Activated naive CD8-positive, alpha-beta T cell (primary cell): ENCODE measurements around the gene U2SURP.
"Not testable (repeated sequence)": the region's sequence is repeated elsewhere in the genome, so short reads cannot be mapped to it uniquely, and the experiment has no call there.

Experiments
- H3K27ac Mint-ChIP-seq: one replicate; pipeline ENCODE4 v1.8.0; 2021; ENCODE audit warnings: mixed read lengths
- H3K27me3 Mint-ChIP-seq: one replicate; pipeline ENCODE4 v1.8.0; 2021; ENCODE audit warnings: mixed read lengths
- H3K36me3 Mint-ChIP-seq: one replicate; pipeline ENCODE4 v1.8.0; 2021; ENCODE audit warnings: mixed read lengths
- H3K4me1 Mint-ChIP-seq: one replicate; pipeline ENCODE4 v1.8.0; 2021; ENCODE audit warnings: low read depth, mixed read lengths
- H3K4me3 Mint-ChIP-seq: one replicate; pipeline ENCODE4 v1.8.0; 2021; ENCODE audit warnings: mild to moderate bottlenecking, mixed read lengths
- H3K9me3 Mint-ChIP-seq: one replicate; pipeline ENCODE4 v1.8.0; 2021; ENCODE audit warnings: low read depth, mixed read lengths

The U2SURP gene

GRCh38 chr3:142988826-142989225, 12.5 kb upstream of the U2SURP start:
- H3K27me3 Mint-ChIP-seq, H3K9me3 Mint-ChIP-seq, H3K36me3 Mint-ChIP-seq, H3K27ac Mint-ChIP-seq, H3K4me3 Mint-ChIP-seq, H3K4me1 Mint-ChIP-seq: not testable (repeated sequence)

GRCh38 chr3:142990721-142991120, 10.6 kb upstream of the U2SURP start:
- Mint-ChIP-seq H3K9me3 (no peaks in the 10 kb centered on the region), H3K27me3 (peaks cover 2% of the 10 kb centered on the region), H3K36me3 (no peaks in the 10 kb centered on the region), H3K4me1 (no peaks in the 10 kb centered on the region), H3K27ac (no peak overlapping the region), H3K4me3 (no peak overlapping the region)

GRCh38 chr3:142992323-142992722, 9.0 kb upstream of the U2SURP start:
- H3K27ac Mint-ChIP-seq, result no peak overlapping the region
- H3K4me3 Mint-ChIP-seq, result no peak overlapping the region
- H3K9me3 Mint-ChIP-seq, result no peaks in the 10 kb centered on the region
- no peaks in the 10 kb centered on the region for H3K4me1 Mint-ChIP-seq
- H3K27me3 Mint-ChIP-seq, result peaks cover 5% of the 10 kb centered on the region
- H3K36me3 Mint-ChIP-seq, result no peaks in the 10 kb centered on the region

DNA sequence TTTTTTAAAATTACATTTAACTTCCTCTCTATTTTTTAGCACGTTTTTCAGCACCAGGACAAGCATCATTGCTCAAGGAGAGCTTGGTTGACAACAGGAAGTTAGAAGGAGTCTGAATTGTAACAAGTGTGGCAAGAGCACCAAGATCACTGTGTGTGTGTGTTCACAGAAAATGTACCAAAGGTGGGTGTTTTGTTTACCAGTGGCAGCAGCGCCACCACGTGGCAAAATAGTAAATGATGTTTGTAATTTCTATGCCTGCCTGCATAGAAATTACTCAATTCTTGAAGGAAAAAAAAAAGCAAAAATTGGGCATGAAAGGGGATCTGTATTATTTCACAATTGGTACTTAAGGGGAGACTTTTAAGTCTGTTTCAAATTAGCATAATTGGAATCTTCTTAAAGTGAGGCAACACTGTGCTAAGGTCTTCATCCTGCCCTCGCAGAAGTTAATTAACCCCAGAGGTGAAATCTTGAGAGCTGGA, 7.4 kb upstream of the U2SURP start:
- H3K4me3 Mint-ChIP-seq, result no peak overlapping the region
- H3K27ac Mint-ChIP-seq, result no peak overlapping the region

GRCh38 chr3:142997330-142997729, 4.0 kb upstream of the U2SURP start:
- Mint-ChIP-seq H3K27me3 (peaks cover 5% of the 10 kb centered on the region), H3K9me3 (no peaks in the 10 kb centered on the region), H3K36me3 (peaks cover 5% of the 10 kb centered on the region), H3K4me3 (no peak overlapping the region), H3K27ac (no peak overlapping the region), H3K4me1 (peaks cover 12% of the 10 kb centered on the region)

More for the DNA sequence above, 7.4 kb upstream of the U2SURP start:
- Mint-ChIP-seq H3K4me1 (no peaks in the 10 kb centered on the region), H3K36me3 (no peaks in the 10 kb centered on the region), H3K27me3 (peaks cover 5% of the 10 kb centered on the region), H3K9me3 (no peaks in the 10 kb centered on the region)

DNA sequence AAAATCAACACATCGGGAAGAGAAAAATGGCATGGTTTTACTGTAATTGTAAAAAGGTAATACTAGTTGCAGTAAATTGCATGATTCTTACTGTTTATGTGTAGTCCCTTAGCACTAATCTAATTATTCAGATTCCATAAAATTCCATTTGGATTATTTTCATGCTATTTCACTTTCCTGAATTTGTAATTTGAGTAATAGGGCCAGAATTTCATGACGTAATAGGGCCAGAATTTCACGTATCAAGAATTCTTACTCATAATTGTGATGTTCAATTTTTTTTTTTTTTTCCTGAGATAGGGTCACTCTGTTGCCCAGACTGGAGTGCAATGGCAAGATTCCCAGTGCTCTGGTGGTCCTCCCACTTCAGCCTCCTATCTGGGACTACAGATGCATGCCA, 2.9 kb upstream of the U2SURP start:
- Mint-ChIP-seq H3K4me1 (peaks cover 19% of the 10 kb centered on the region), H3K27ac (no peak overlapping the region), H3K27me3 (peaks cover 3% of the 10 kb centered on the region), H3K4me3 (no peak overlapping the region), H3K9me3 (no peaks in the 10 kb centered on the region), H3K36me3 (peaks cover 5% of the 10 kb centered on the region)

- H3K4me1 Mint-ChIP-seq, result peaks cover 25% of the 10 kb centered on the region
- peak overlapping the region; percentile 99 for H3K4me3 Mint-ChIP-seq
- no peaks in the 10 kb centered on the region for H3K9me3 Mint-ChIP-seq
- H3K27me3 Mint-ChIP-seq, result peaks cover 3% of the 10 kb centered on the region
- peaks cover 5% of the 10 kb centered on the region for H3K36me3 Mint-ChIP-seq
- no peak overlapping the region for H3K27ac Mint-ChIP-seq
Observed at GRCh38 chr3:142999881-143000280, 1.5 kb upstream of the U2SURP start.

- Mint-ChIP-seq H3K27me3 (peaks cover 3% of the 10 kb centered on the region), H3K9me3 (no peaks in the 10 kb centered on the region)
Observed at GRCh38 chr3:143000528-143000927, 842 bp upstream of the U2SURP start.

DNA sequence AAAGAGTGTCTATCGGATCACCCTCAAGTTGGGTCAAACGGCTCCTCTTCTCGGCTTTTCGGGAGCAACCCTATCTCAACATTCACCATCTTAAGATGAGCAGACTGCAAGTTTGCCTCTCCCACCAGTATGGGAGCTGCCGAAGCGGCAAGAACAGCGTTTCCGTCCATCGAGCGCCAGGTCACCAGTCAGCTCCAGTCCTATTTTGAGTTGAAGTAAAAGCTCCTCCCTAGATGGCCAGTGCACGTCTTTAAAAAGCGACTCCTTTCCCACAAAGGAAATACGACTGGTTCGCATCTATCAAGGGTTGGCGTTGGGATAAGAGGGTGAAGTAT, 369 bp upstream of the U2SURP start:
- Mint-ChIP-seq H3K4me3 (peak overlapping the region; percentile 99), H3K9me3 (no peaks in the 10 kb centered on the region), H3K27me3 (peaks cover 3% of the 10 kb centered on the region), H3K27ac (peak overlapping the region; percentile 100), H3K4me1 (peaks cover 37% of the 10 kb centered on the region), H3K36me3 (peaks cover 5% of the 10 kb centered on the region)

More at GRCh38 chr3:143000528-143000927, 842 bp upstream of the U2SURP start:
- Mint-ChIP-seq H3K27ac (peak overlapping the region; percentile 100), H3K4me1 (peaks cover 32% of the 10 kb centered on the region), H3K4me3 (peak overlapping the region; percentile 99), H3K36me3 (peaks cover 5% of the 10 kb centered on the region)

GRCh38 chr3:143002083-143002712, 828 bp downstream of the U2SURP start:
- peak overlapping the region; percentile 99 for H3K4me3 Mint-ChIP-seq
- peaks cover 47% of the 10 kb centered on the region for H3K4me1 Mint-ChIP-seq
- peak overlapping the region; percentile 100 for H3K27ac Mint-ChIP-seq
- no peaks in the 10 kb centered on the region for H3K27me3 Mint-ChIP-seq
- peaks cover 5% of the 10 kb centered on the region for H3K36me3 Mint-ChIP-seq
- H3K9me3 Mint-ChIP-seq, result no peaks in the 10 kb centered on the region

- Mint-ChIP-seq H3K27me3 (no peaks in the 10 kb centered on the region), H3K9me3 (no peaks in the 10 kb centered on the region), H3K4me3 (peak overlapping the region; percentile 99), H3K4me1 (peaks cover 51% of the 10 kb centered on the region), H3K36me3 (peaks cover 5% of the 10 kb centered on the region), H3K27ac (peak overlapping the region; percentile 100)
Observed at GRCh38 chr3:143002727-143003126, 1.4 kb downstream of the U2SURP start.

GRCh38 chr3:143004823-143005222, 3.5 kb downstream of the U2SURP start:
- H3K27ac Mint-ChIP-seq, result peak overlapping the region; percentile 58
- peaks cover 5% of the 10 kb centered on the region for H3K36me3 Mint-ChIP-seq
- H3K4me1 Mint-ChIP-seq, result peaks cover 66% of the 10 kb centered on the region
- no peaks in the 10 kb centered on the region for H3K27me3 Mint-ChIP-seq
- peak overlapping the region; percentile 80 for H3K4me3 Mint-ChIP-seq
- no peaks in the 10 kb centered on the region for H3K9me3 Mint-ChIP-seq

DNA sequence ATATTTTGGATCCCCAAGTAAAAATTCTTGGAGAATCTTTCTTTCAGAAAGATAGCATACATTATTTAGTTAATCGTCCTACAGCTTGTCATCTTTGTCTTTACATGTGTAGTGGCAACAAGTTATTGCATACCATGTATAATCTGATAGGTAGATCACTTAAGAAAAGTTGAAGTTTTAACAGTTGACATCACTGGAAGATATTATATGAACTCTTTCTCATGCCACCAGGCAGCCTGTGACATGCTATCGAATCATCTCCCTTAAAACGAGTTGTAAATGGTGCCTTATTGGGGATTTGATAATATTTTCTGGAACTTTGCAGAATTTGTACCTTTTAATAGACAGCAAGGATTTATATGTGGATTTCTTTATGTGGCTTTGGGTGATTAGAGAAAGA, 8.7 kb downstream of the U2SURP start:
- no peak overlapping the region for H3K4me3 Mint-ChIP-seq
- H3K36me3 Mint-ChIP-seq, result no peaks in the 10 kb centered on the region
- no peaks in the 10 kb centered on the region for H3K27me3 Mint-ChIP-seq
- H3K9me3 Mint-ChIP-seq, result no peaks in the 10 kb centered on the region
- peaks cover 71% of the 10 kb centered on the region for H3K4me1 Mint-ChIP-seq
- H3K27ac Mint-ChIP-seq, result no peak overlapping the region

DNA sequence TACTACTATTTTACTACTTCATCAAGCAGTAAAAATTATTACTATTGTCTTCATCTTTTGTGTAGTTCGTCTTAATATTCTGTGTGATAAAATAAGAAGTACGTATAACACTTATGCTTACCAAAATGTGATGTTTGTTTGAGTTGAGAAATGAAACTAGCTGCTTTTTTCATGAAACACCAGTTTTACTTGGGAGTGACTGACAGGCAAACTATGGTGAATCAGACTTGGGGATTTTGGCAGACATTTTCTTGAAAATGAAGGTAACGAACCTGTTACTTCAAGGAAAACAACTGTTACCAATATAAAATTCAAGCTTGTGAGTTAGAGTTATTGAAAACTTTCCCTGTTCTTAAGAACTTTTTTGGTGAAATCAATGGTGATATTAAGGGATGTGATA, 10.3 kb downstream of the U2SURP start:
- Mint-ChIP-seq H3K27ac (no peak overlapping the region), H3K9me3 (no peaks in the 10 kb centered on the region), H3K36me3 (peaks cover 3% of the 10 kb centered on the region), H3K4me1 (peaks cover 55% of the 10 kb centered on the region), H3K4me3 (no peak overlapping the region), H3K27me3 (no peaks in the 10 kb centered on the region)

DNA sequence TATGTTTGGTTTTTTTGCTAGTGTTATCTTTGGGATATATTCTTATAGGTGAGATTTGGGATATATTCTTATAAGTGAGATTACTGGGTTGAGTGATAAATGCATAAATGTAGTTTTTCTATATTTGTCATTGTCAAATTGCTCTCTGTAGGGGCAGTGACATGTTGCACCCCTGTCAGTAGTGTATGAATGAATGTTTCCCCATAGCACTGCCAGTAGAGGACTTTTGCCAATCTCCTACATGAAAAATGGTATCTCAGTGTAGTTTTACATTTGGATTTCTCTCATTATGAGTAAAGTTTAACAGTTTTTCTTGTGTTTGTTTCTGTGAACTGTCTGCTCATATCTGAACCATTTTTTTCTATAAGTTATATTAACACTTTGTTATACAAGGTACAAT, 13.6 kb downstream of the U2SURP start:
- peaks cover 16% of the 10 kb centered on the region for H3K36me3 Mint-ChIP-seq

DNA sequence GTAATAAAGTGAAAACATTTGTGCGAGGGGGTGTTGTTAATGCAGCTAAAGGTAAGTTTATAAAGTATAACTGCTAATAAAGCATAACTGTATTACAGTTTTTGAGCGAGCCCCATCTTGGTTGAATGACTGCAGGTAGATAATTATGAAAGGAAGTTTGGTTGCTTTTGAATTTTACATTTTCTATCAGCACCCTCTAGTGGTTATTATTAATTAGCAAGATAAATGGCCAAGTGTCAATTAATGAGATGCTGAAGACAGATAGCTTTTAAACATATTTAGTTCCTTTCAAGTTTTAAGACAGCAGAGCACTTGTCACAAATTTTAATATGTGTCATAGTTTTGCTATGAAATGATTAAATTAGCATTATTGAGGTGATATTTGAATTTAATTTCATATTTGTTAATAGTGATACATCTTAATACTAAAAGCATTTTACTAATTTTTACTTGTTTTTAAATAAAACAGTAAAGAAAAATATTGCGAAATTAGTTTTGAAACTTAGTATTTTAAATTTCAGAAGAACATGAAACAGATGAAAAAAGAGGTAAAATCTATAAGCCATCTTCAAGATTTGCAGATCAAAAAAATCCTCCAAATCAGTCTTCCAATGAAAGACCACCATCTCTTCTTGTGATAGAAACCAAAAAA, 15.1 kb downstream of the U2SURP start:
- peaks cover 22% of the 10 kb centered on the region for H3K36me3 Mint-ChIP-seq
- no peak overlapping the region for H3K4me3 Mint-ChIP-seq
- H3K9me3 Mint-ChIP-seq, result no peaks in the 10 kb centered on the region
- peaks cover 17% of the 10 kb centered on the region for H3K4me1 Mint-ChIP-seq
- H3K27ac Mint-ChIP-seq, result no peak overlapping the region
- H3K27me3 Mint-ChIP-seq, result no peaks in the 10 kb centered on the region

More for the DNA sequence above, 13.6 kb downstream of the U2SURP start:
- no peaks in the 10 kb centered on the region for H3K9me3 Mint-ChIP-seq
- no peak overlapping the region for H3K27ac Mint-ChIP-seq
- no peak overlapping the region for H3K4me3 Mint-ChIP-seq
- no peaks in the 10 kb centered on the region for H3K27me3 Mint-ChIP-seq
- H3K4me1 Mint-ChIP-seq, result peaks cover 29% of the 10 kb centered on the region
